Neural cell (in vitro differentiated cells): Measurements from ENCODE around the gene ALG13. TPM values are rescaled to one million over a fixed set of nuclear protein-coding genes. Genes with fewer than 3 reads are reported as not detected.

Experiments
- H2AFZ ChIP-seq: fragments of 200-600, 300-800 bp; sonication (generic), shearing (Covaris generic); 2 replicates; pipeline ENCODE4 v1.6.0; 2014; ENCODE audit warnings: low read depth, mild to moderate bottlenecking, antibody characterized with exemption, low read length, moderate library complexity
- H3F3A ChIP-seq: fragments of 200-600 bp; shearing (Covaris generic); 2 replicates; pipeline ENCODE4 v1.6.1; 2016; ENCODE audit warnings: mild to moderate bottlenecking, moderate library complexity, mixed read lengths, antibody characterized with exemption, low read length; ENCODE audit not compliant: insufficient read depth, poor library complexity, severe bottlenecking
- H3K27ac ChIP-seq: fragments of 200-600, 300-800 bp; sonication (generic), shearing (Covaris generic); 2 replicates; pipeline ENCODE4 v1.5.1; 2014; ENCODE audit warnings: mild to moderate bottlenecking, low read length, moderate library complexity
- H3K27me3 ChIP-seq: fragments of 300-800, 200-600 bp; sonication (generic), shearing (Covaris generic); 2 replicates; pipeline ENCODE4 v1.6.0; 2014; ENCODE audit warnings: mild to moderate bottlenecking, low read depth, low read length, moderate library complexity; ENCODE audit not compliant: insufficient read depth
- H3K36me3 ChIP-seq: fragments of 300-800, 200-600 bp; sonication (generic), shearing (Covaris generic); 2 replicates; pipeline ENCODE4 v1.5.1; 2014; ENCODE audit warnings: mild to moderate bottlenecking, antibody characterized with exemption, low read length, moderate library complexity; ENCODE audit not compliant: insufficient read depth
- H3K4me2 ChIP-seq: fragments of 300-800, 200-600 bp; sonication (generic), shearing (Covaris generic); 2 replicates; pipeline ENCODE4 v1.6.0; 2014; ENCODE audit warnings: mild to moderate bottlenecking, low read length
- H3K4me3 ChIP-seq: fragments of 300-800, 200-600 bp; sonication (generic), shearing (Covaris generic); 2 replicates; pipeline ENCODE4 v1.5.1; 2014; ENCODE audit warnings: mild to moderate bottlenecking, low read length, moderate library complexity
- H3K79me2 ChIP-seq: fragments of 200-600 bp; shearing (Covaris generic); replicated peaks from 2 replicates; pipeline ENCODE4 v1.6.0; 2014; ENCODE audit warnings: mild to moderate bottlenecking, low read length, moderate library complexity; ENCODE audit not compliant: insufficient read depth
- H3K9ac ChIP-seq: fragments of 300-800, 200-600 bp; sonication (generic), shearing (Covaris generic); 2 replicates; pipeline ENCODE4 v1.6.1; 2016; ENCODE audit warnings: mild to moderate bottlenecking, low read length, mixed read lengths
- H3K9me2 ChIP-seq: fragments of 200-600 bp; shearing (Covaris generic); 2 replicates; pipeline ENCODE4 v1.6.1; 2016; ENCODE audit warnings: mild to moderate bottlenecking, low read length, mixed read lengths; ENCODE audit not compliant: insufficient read depth
- H3K9me3 ChIP-seq: fragments of 200-600, 300-800 bp; sonication (generic), shearing (Covaris generic); 2 replicates; pipeline ENCODE4 v1.6.1; 2016; ENCODE audit warnings: mild to moderate bottlenecking, mixed run types, low read length, moderate library complexity, mixed read lengths
- H4K20me1 ChIP-seq: fragments of 200-600 bp; shearing (Covaris generic); 2 replicates; pipeline ENCODE4 v1.6.1; 2016; ENCODE audit warnings: mild to moderate bottlenecking, mixed run types; ENCODE audit not compliant: insufficient read depth
- CTCF ChIP-seq: fragments of 450-650 bp; IDR thresholded peaks from 2 replicates; pipeline ENCODE4 v1.5.1; 2014; ENCODE audit warnings: antibody characterized with exemption, mild to moderate bottlenecking, moderate library complexity; ENCODE audit not compliant: poor library complexity, severe bottlenecking
- EP300 ChIP-seq: fragments of 450-650 bp; conservative IDR thresholded peaks from 2 replicates; pipeline ENCODE4 v1.6.1; 2014; ENCODE audit warnings: antibody characterized with exemption, mild to moderate bottlenecking, moderate library complexity; ENCODE audit not compliant: poor library complexity, severe bottlenecking
- EZH2 ChIP-seq: fragments of 200-600, 300-800 bp; shearing (Covaris generic), sonication (generic); IDR thresholded peaks from 2 replicates; pipeline ENCODE4 v1.6.1; 2014; ENCODE audit warnings: antibody characterized with exemption, low read length, borderline replicate concordance, mild to moderate bottlenecking; ENCODE audit not compliant: insufficient read depth, poor library complexity, severe bottlenecking
- MXI1 ChIP-seq: fragments of 450-650 bp; conservative IDR thresholded peaks from 2 replicates; pipeline ENCODE4 v1.6.1; 2014; ENCODE audit warnings: antibody characterized with exemption, mild to moderate bottlenecking; ENCODE audit not compliant: poor library complexity, severe bottlenecking
- POLR2AphosphoS5 ChIP-seq: IDR thresholded peaks from 2 replicates; pipeline ENCODE4 v1.6.1; 2012
- RAD21 ChIP-seq: fragments of 450-650 bp; conservative IDR thresholded peaks from 2 replicates; pipeline ENCODE4 v1.6.1; 2014; ENCODE audit warnings: antibody characterized with exemption, mild to moderate bottlenecking, moderate library complexity
- REST ChIP-seq: IDR thresholded peaks from 2 replicates; pipeline ENCODE4 v1.6.1; 2012; ENCODE audit warnings: borderline replicate concordance
- SMC3 ChIP-seq: fragments of 450-650 bp; conservative IDR thresholded peaks from 2 replicates; pipeline ENCODE4 v1.6.1; 2014; ENCODE audit warnings: antibody characterized with exemption, mild to moderate bottlenecking, moderate library complexity; ENCODE audit not compliant: poor library complexity
- TAF1 ChIP-seq: IDR thresholded peaks from 2 replicates; pipeline ENCODE4 v1.6.1; 2012; ENCODE audit warnings: low read depth
- polyA plus RNA-seq: library from polyadenylated mRNA; depleted of rRNA; stranded (reverse); fragments of >200 nt; gene quantifications from 2 replicates; pipeline ENCODE4 v1.2.3, GENCODE V29; 2014

The ALG13 gene
- polyA plus RNA-seq, 1 donor from 2014 or later, result 57.9 TPM

GRCh38 chrX:111687305-111687704 is 6.3 kb downstream of the ALG13 start:
- Histone ChIP-seq H2AFZ (no peak overlapping the region), H3K27me3 (no peaks in the 10 kb centered on the region), H3F3A (no peaks in the 10 kb centered on the region), H4K20me1 (no peaks in the 10 kb centered on the region), H3K9ac (no peak overlapping the region), H3K4me3 (no peak overlapping the region), H3K9me2 (no peaks in the 10 kb centered on the region), H3K36me3 (no peaks in the 10 kb centered on the region), H3K9me3 (no peaks in the 10 kb centered on the region), H3K79me2 (no peaks in the 10 kb centered on the region), H3K4me2 (no peak overlapping the region), H3K27ac (no peak overlapping the region)
- TF ChIP-seq POLR2AphosphoS5 (no peak), TAF1 (no peak), MXI1 (no peak), EP300 (no peak), EZH2 (no peak), CTCF (no peak), RAD21 (no peak), REST (no peak), SMC3 (no peak)

GRCh38 chrX:111695297-111695880 is 14.4 kb downstream of the ALG13 start:
- H3K79me2 ChIP-seq, result no peaks in the 10 kb centered on the region
- no peak overlapping the region for H3K27ac ChIP-seq
- H3K27me3 ChIP-seq, result no peaks in the 10 kb centered on the region
- no peak overlapping the region for H3K9ac ChIP-seq
- H3K9me2 ChIP-seq, result no peaks in the 10 kb centered on the region
- TF ChIP-seq CTCF (no peak), EP300 (no peak), POLR2AphosphoS5 (no peak), SMC3 (no peak), TAF1 (no peak), MXI1 (no peak), RAD21 (no peak), REST (no peak), EZH2 (no peak)
- H4K20me1 ChIP-seq, result no peaks in the 10 kb centered on the region
- no peaks in the 10 kb centered on the region for H3K36me3 ChIP-seq
- no peak overlapping the region for H3K4me2 ChIP-seq
- H3K4me3 ChIP-seq, result no peak overlapping the region
- H3F3A ChIP-seq, result no peaks in the 10 kb centered on the region
- H3K9me3 ChIP-seq, result no peaks in the 10 kb centered on the region
- H2AFZ ChIP-seq, result no peak overlapping the region
